ENCODE measurements around the gene BCL11A.

The BCL11A gene

DNA sequence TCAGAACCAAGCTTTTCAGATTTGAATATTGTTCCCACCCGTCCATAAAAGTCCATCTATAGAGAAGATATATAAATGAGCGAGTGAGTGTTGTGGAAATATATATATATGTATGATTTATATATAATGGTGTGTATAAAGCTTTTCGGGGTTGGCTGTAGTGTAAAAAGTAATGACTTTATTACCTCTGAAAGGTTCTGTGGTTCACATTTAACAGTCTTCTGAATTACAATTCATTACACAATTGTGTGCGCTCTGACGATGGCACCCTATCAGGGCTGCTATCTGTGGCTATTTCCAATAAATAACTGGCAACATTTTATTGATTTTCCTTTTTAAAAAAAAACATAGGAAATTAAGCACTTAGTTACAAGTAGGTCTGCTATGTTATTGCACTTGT, 2.7 kb upstream of the BCL11A start:
- Histone ChIP-seq H3F3A (ENCODE audit: control insufficient read depth, insufficient read depth) (peaks cover 29% of the 10 kb centered on the region), H3K27ac (ENCODE audit: low read depth, low read length) (peak overlapping the region; percentile 95), H3K27me3 (ENCODE audit: control insufficient read depth, low read length) (no peaks in the 10 kb centered on the region), H3K9me2 (replicated peaks; ENCODE audit: control insufficient read depth, low read length) (no peaks in the 10 kb centered on the region), H3K79me2 (ENCODE audit: control insufficient read depth, low read length) (peaks cover 59% of the 10 kb centered on the region), H4K20me1 (ENCODE audit: control insufficient read depth, insufficient read depth, low read depth, low read length) (no peaks in the 10 kb centered on the region), H3K36me3 (ENCODE audit: control insufficient read depth, low read length) (peaks cover 26% of the 10 kb centered on the region), H3K4me1 (ENCODE audit: control insufficient read depth, low read length) (peaks cover 33% of the 10 kb centered on the region), H3K4me2 (ENCODE audit: low read length) (peak overlapping the region; percentile 93), H3K9me3 (ENCODE audit: control insufficient read depth, insufficient read depth, low read length) (no peaks in the 10 kb centered on the region), H3K4me3 (ENCODE audit: low read length) (peak overlapping the region; percentile 88)
- TF ChIP-seq, protein P1, sequence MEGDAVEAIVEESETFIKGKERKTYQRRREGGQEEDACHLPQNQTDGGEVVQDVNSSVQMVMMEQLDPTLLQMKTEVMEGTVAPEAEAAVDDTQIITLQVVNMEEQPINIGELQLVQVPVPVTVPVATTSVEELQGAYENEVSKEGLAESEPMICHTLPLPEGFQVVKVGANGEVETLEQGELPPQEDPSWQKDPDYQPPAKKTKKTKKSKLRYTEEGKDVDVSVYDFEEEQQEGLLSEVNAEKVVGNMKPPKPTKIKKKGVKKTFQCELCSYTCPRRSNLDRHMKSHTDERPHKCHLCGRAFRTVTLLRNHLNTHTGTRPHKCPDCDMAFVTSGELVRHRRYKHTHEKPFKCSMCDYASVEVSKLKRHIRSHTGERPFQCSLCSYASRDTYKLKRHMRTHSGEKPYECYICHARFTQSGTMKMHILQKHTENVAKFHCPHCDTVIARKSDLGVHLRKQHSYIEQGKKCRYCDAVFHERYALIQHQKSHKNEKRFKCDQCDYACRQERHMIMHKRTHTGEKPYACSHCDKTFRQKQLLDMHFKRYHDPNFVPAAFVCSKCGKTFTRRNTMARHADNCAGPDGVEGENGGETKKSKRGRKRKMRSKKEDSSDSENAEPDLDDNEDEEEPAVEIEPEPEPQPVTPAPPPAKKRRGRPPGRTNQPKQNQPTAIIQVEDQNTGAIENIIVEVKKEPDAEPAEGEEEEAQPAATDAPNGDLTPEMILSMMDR (IDR thresholded peaks at IDR 0.05; ENCODE audit: low read depth, low read length, poor library complexity, severe bottlenecking): no peak
- TF ChIP-seq EZH2phosphoT487 (IDR thresholded peaks at IDR 0.05; ENCODE audit: borderline replicate concordance, low read length): no peak

DNA sequence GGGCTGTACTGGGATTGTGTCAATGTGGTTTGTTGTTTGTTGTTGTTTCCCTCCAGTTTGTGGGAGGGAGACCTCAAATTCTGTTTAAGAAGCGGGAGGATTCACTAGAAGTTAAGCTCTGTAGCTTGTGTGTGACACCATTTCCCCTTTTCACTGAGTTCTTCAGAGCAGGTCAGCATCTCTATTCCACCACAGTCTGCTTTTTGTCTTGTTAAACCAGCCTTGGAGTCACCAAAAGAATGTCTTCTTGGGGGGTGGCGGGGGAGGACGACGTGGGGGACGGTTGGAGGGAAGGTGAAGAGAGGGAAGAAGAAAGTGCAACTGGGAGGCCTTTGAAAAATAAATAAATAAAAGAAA, 2.3 kb upstream of the BCL11A start:
- H3K4me2 ChIP-seq (ENCODE audit: low read length): peak overlapping the region; percentile 93
- no peaks in the 10 kb centered on the region for H4K20me1 ChIP-seq (ENCODE audit: control insufficient read depth, insufficient read depth, low read depth, low read length)
- H3F3A ChIP-seq (ENCODE audit: control insufficient read depth, insufficient read depth): peaks cover 29% of the 10 kb centered on the region
- H3K27me3 ChIP-seq (ENCODE audit: control insufficient read depth, low read length): no peaks in the 10 kb centered on the region
- TF ChIP-seq EZH2phosphoT487 (IDR thresholded peaks at IDR 0.05; ENCODE audit: borderline replicate concordance, low read length): no peak
- TF ChIP-seq, protein P1 (IDR thresholded peaks at IDR 0.05; ENCODE audit: low read depth, low read length, poor library complexity, severe bottlenecking): no peak
- peaks cover 29% of the 10 kb centered on the region for H3K36me3 ChIP-seq (ENCODE audit: control insufficient read depth, low read length)
- peaks cover 28% of the 10 kb centered on the region for H3K4me1 ChIP-seq (ENCODE audit: control insufficient read depth, low read length)
- peak overlapping the region; percentile 88 for H3K4me3 ChIP-seq (ENCODE audit: low read length)
- no peaks in the 10 kb centered on the region for H3K9me3 ChIP-seq (ENCODE audit: control insufficient read depth, insufficient read depth, low read length)
- H3K27ac ChIP-seq (ENCODE audit: low read depth, low read length): peak overlapping the region; percentile 95
- peaks cover 63% of the 10 kb centered on the region for H3K79me2 ChIP-seq (ENCODE audit: control insufficient read depth, low read length)
- H3K9me2 ChIP-seq (replicated peaks; ENCODE audit: control insufficient read depth, low read length): no peaks in the 10 kb centered on the region

DNA sequence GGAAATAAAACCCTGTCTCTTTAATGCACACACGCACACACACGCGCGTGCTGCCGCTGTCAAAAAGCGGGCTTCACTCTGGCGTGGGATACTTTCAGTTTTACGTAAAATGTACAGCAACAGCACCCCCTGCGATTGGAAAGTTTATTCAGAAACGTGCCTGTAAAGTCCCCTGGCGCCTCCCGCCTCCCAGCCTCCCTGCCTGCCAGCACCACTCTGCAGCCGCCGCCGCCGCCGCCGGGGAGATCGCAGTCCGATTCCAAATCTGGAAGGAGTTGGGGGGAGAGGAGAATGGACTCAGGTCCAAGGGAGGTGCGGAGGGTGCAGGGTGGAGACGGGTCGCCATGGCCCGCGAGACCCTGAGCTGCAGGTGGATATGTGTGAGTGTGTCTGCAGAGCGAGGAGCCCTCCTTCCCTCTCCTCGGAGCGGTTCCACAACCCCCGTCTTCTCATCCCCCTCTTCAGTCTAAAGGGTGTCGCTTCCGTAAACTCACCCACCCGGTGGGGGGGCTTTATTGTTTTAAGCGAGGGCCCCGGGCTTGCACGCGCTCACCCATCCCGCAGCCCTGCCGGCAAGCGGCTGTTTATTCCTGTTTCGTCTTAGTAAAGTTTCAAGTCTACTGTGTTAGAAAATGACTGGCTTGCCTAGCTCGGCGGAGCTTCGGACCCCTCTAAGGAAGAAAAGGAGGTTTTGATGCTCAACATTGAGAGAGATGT, 1.8 kb upstream of the BCL11A start:
- TF ChIP-seq, protein P1 (IDR thresholded peaks at IDR 0.05; ENCODE audit: low read depth, low read length, poor library complexity, severe bottlenecking): peak; percentile 68
- no peak for TF ChIP-seq EZH2phosphoT487 (IDR thresholded peaks at IDR 0.05; ENCODE audit: borderline replicate concordance, low read length)
- Histone ChIP-seq H3K27ac (ENCODE audit: low read depth, low read length) (peak overlapping the region; percentile 95), H3K79me2 (ENCODE audit: control insufficient read depth, low read length) (peaks cover 69% of the 10 kb centered on the region), H3K4me1 (ENCODE audit: control insufficient read depth, low read length) (peaks cover 23% of the 10 kb centered on the region), H3K9me3 (ENCODE audit: control insufficient read depth, insufficient read depth, low read length) (no peaks in the 10 kb centered on the region), H3K4me2 (ENCODE audit: low read length) (peak overlapping the region; percentile 93), H3K36me3 (ENCODE audit: control insufficient read depth, low read length) (peaks cover 35% of the 10 kb centered on the region), H3K9me2 (replicated peaks; ENCODE audit: control insufficient read depth, low read length) (no peaks in the 10 kb centered on the region), H3K4me3 (ENCODE audit: low read length) (peak overlapping the region; percentile 88), H3F3A (ENCODE audit: control insufficient read depth, insufficient read depth) (peaks cover 29% of the 10 kb centered on the region), H4K20me1 (ENCODE audit: control insufficient read depth, insufficient read depth, low read depth, low read length) (no peaks in the 10 kb centered on the region), H3K27me3 (ENCODE audit: control insufficient read depth, low read length) (no peaks in the 10 kb centered on the region)

Data from DOHH2 (cell line).